Right lobe of liver (tissue), 4 donors: ENCODE measurements around the gene POU2F3.

Experiments used
- POLR2A ChIP-seq: fragments of 450-650 bp; IDR thresholded peaks from one replicate; pipeline ENCODE4 v1.6.1; 2017; ENCODE audit warnings: antibody characterized with exemption, mild to moderate bottlenecking
- TF ChIP-seq, protein P1 (sequence below), 4 donors: fragments of 200-600 bp in 3 of 4; fragments of 450-650 bp in 1 of 4; IDR thresholded peaks; one replicate each; pipeline versions ENCODE4 v1.5.1 to v1.8.0; 2016 to 2022; ENCODE audit warnings: antibody characterized with exemption in 4 of 4, mild to moderate bottlenecking in 2 of 4
- donor health status: DM: no; HTN: no; CAD: no.
- donor health status: DM: no; HTN: no; CAD: no.
- donor health status: DM: no; HTN: yes; CAD: no.

DNA sequence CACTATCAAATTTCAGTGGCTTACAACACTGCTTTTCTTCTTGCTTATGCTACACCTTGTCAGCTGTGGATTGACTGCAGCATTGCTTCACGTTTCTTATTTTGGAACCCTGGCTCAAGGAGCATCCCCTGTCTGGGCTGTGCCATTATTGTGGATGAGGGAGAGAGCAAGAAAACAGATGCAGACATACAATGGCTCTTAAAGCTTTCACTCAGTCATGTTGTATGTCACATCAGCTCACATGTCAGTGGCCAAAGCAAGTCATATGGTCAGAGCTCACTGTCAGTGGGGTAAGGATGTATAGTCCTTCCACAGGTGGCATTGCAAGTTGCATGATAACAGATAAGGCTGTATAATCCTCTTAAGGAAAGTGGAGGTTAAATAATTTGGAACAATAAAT is 106.3 kb downstream of the POU2F3 start:
- TF ChIP-seq, protein P1, sequence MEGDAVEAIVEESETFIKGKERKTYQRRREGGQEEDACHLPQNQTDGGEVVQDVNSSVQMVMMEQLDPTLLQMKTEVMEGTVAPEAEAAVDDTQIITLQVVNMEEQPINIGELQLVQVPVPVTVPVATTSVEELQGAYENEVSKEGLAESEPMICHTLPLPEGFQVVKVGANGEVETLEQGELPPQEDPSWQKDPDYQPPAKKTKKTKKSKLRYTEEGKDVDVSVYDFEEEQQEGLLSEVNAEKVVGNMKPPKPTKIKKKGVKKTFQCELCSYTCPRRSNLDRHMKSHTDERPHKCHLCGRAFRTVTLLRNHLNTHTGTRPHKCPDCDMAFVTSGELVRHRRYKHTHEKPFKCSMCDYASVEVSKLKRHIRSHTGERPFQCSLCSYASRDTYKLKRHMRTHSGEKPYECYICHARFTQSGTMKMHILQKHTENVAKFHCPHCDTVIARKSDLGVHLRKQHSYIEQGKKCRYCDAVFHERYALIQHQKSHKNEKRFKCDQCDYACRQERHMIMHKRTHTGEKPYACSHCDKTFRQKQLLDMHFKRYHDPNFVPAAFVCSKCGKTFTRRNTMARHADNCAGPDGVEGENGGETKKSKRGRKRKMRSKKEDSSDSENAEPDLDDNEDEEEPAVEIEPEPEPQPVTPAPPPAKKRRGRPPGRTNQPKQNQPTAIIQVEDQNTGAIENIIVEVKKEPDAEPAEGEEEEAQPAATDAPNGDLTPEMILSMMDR (IDR thresholded peaks at IDR 0.05): no peak
- no peak for TF ChIP-seq POLR2A
